ENCODE measurements around the gene ADAMTS2.

- TF ChIP-seq CTCF (IDR thresholded peaks at IDR 0.05; ENCODE audit: insufficient read depth, low read length, poor library complexity, severe bottlenecking): no peak
- TF ChIP-seq EZH2phosphoT487 (conservative IDR thresholded peaks at IDR 0.05; ENCODE audit: low read length): no peak
These were observed 192.3 kb downstream of the ADAMTS2 start for GRCh38 chr5:179152941-179153340.
